ENCODE data around the gene CYP2U1.
"Not testable (repeated sequence)": the region's sequence is repeated elsewhere in the genome, so short reads cannot be mapped to it uniquely, and the experiment has no call there.

CYP2U1 gene

GRCh38 chr4:107900067-107900466 lies 31.3 kb upstream of the CYP2U1 start:
- no peaks in the 10 kb centered on the region for H3K36me3 ChIP-seq (ENCODE audit: control insufficient read depth in 2 of 2, insufficient read depth in 2 of 2, low read length in 2 of 2)
- H3K27me3 ChIP-seq (ENCODE audit: control insufficient read depth in 1 of 2, insufficient read depth in 2 of 2, low read length in 2 of 2), result no peaks in the 10 kb centered on the region
- H3K9me3 ChIP-seq (ENCODE audit: control insufficient read depth in 2 of 2, low read length in 2 of 2), result no peaks in the 10 kb centered on the region
- no peak overlapping the region for H3K9ac ChIP-seq (ENCODE audit: low read length in 2 of 2)
- peak overlapping the region; percentile 46 for H3K27ac ChIP-seq (ENCODE audit: low read length)
- H3K4me3 ChIP-seq (ENCODE audit: low read length in 2 of 2), result no peak overlapping the region
- H3K4me1 ChIP-seq (ENCODE audit: control insufficient read depth, insufficient read depth, low read length), result peaks cover 23% of the 10 kb centered on the region

GRCh38 chr4:107900508-107900907 lies 30.8 kb upstream of the CYP2U1 start:
- peaks cover 22% of the 10 kb centered on the region for H3K4me1 ChIP-seq (ENCODE audit: control insufficient read depth, insufficient read depth, low read length)
- no peaks in the 10 kb centered on the region for H3K36me3 ChIP-seq (ENCODE audit: control insufficient read depth in 2 of 2, insufficient read depth in 2 of 2, low read length in 2 of 2)
- no peaks in the 10 kb centered on the region for H3K9me3 ChIP-seq (ENCODE audit: control insufficient read depth in 2 of 2, low read length in 2 of 2)
- H3K27me3 ChIP-seq (ENCODE audit: control insufficient read depth in 1 of 2, insufficient read depth in 2 of 2, low read length in 2 of 2), result no peaks in the 10 kb centered on the region
- peak overlapping the region; percentile 46 for H3K27ac ChIP-seq (ENCODE audit: low read length)
- peak overlapping the region in 1 of 2 donors; percentile 12 for H3K9ac ChIP-seq (ENCODE audit: low read length in 2 of 2)
- H3K4me3 ChIP-seq (ENCODE audit: low read length in 2 of 2), result no peak overlapping the region

- Histone ChIP-seq H3K4me1 (ENCODE audit: control insufficient read depth, insufficient read depth, low read length) (peaks cover 19% of the 10 kb centered on the region), H3K27ac (ENCODE audit: low read length) (peak overlapping the region; percentile 46)
Measured at GRCh38 chr4:107901213-107901934, 30.0 kb upstream of the CYP2U1 start.

GRCh38 chr4:107902715-107903114 lies 28.6 kb upstream of the CYP2U1 start:
- H3K9ac ChIP-seq (ENCODE audit: low read length in 2 of 2), result no peak overlapping the region
- H3K4me1 ChIP-seq (ENCODE audit: control insufficient read depth, insufficient read depth, low read length), result peaks cover 19% of the 10 kb centered on the region
- H3K4me3 ChIP-seq (ENCODE audit: low read length in 2 of 2), result no peak overlapping the region
- peaks cover 0 to 3% of the 10 kb centered on the region in 2 donors for H3K36me3 ChIP-seq (ENCODE audit: control insufficient read depth in 2 of 2, insufficient read depth in 2 of 2, low read length in 2 of 2)
- H3K27ac ChIP-seq (ENCODE audit: low read length), result no peak overlapping the region
- no peaks in the 10 kb centered on the region for H3K27me3 ChIP-seq (ENCODE audit: control insufficient read depth in 1 of 2, insufficient read depth in 2 of 2, low read length in 2 of 2)
- no peaks in the 10 kb centered on the region for H3K9me3 ChIP-seq (ENCODE audit: control insufficient read depth in 2 of 2, low read length in 2 of 2)

More at GRCh38 chr4:107901213-107901934, 30.0 kb upstream of the CYP2U1 start:
- Histone ChIP-seq H3K9me3 (ENCODE audit: control insufficient read depth in 2 of 2, low read length in 2 of 2) (no peaks in the 10 kb centered on the region), H3K27me3 (ENCODE audit: control insufficient read depth in 1 of 2, insufficient read depth in 2 of 2, low read length in 2 of 2) (no peaks in the 10 kb centered on the region), H3K4me3 (ENCODE audit: low read length in 2 of 2) (no peak overlapping the region), H3K9ac (ENCODE audit: low read length in 2 of 2) (peak overlapping the region in 1 of 2 donors; percentile 12), H3K36me3 (ENCODE audit: control insufficient read depth in 2 of 2, insufficient read depth in 2 of 2, low read length in 2 of 2) (peaks cover 0 to 2% of the 10 kb centered on the region in 2 donors)

GRCh38 chr4:107905082-107905481 lies 26.3 kb upstream of the CYP2U1 start:
- H3K4me1 ChIP-seq (ENCODE audit: control insufficient read depth, insufficient read depth, low read length), result peaks cover 14% of the 10 kb centered on the region
- H3K9ac ChIP-seq (ENCODE audit: low read length in 2 of 2); H3K27me3 ChIP-seq (ENCODE audit: control insufficient read depth in 1 of 2, insufficient read depth in 2 of 2, low read length in 2 of 2); H3K4me3 ChIP-seq (ENCODE audit: low read length in 2 of 2); H3K9me3 ChIP-seq (ENCODE audit: control insufficient read depth in 2 of 2, low read length in 2 of 2); H3K27ac ChIP-seq (ENCODE audit: low read length): not testable (repeated sequence)
- peaks cover 0 to 12% of the 10 kb centered on the region in 2 donors for H3K36me3 ChIP-seq (ENCODE audit: control insufficient read depth in 2 of 2, insufficient read depth in 2 of 2, low read length in 2 of 2)

- H3K27ac ChIP-seq (ENCODE audit: low read length), result no peak overlapping the region
- H3K27me3 ChIP-seq (ENCODE audit: control insufficient read depth in 1 of 2, insufficient read depth in 2 of 2, low read length in 2 of 2), result no peaks in the 10 kb centered on the region
- peaks cover 2% of the 10 kb centered on the region for H3K4me1 ChIP-seq (ENCODE audit: control insufficient read depth, insufficient read depth, low read length)
- H3K9me3 ChIP-seq (ENCODE audit: control insufficient read depth in 2 of 2, low read length in 2 of 2), result no peaks in the 10 kb centered on the region
- no peak overlapping the region for H3K9ac ChIP-seq (ENCODE audit: low read length in 2 of 2)
- no peak overlapping the region for H3K4me3 ChIP-seq (ENCODE audit: low read length in 2 of 2)
- peaks cover 6 to 25% of the 10 kb centered on the region in 2 donors for H3K36me3 ChIP-seq (ENCODE audit: control insufficient read depth in 2 of 2, insufficient read depth in 2 of 2, low read length in 2 of 2)
Measured at GRCh38 chr4:107906458-107907100, 24.8 kb upstream of the CYP2U1 start.

GRCh38 chr4:107908377-107908776 lies 23.0 kb upstream of the CYP2U1 start:
- Histone ChIP-seq H3K9me3 (ENCODE audit: control insufficient read depth in 2 of 2, low read length in 2 of 2) (no peaks in the 10 kb centered on the region), H3K4me3 (ENCODE audit: low read length in 2 of 2) (no peak overlapping the region), H3K4me1 (ENCODE audit: control insufficient read depth, insufficient read depth, low read length) (no peaks in the 10 kb centered on the region), H3K27me3 (ENCODE audit: control insufficient read depth in 1 of 2, insufficient read depth in 2 of 2, low read length in 2 of 2) (no peaks in the 10 kb centered on the region), H3K9ac (ENCODE audit: low read length in 2 of 2) (no peak overlapping the region), H3K27ac (ENCODE audit: low read length) (no peak overlapping the region), H3K36me3 (ENCODE audit: control insufficient read depth in 2 of 2, insufficient read depth in 2 of 2, low read length in 2 of 2) (peaks cover 6 to 25% of the 10 kb centered on the region in 2 donors)

- Histone ChIP-seq H3K27ac (ENCODE audit: low read length) (no peak overlapping the region), H3K27me3 (ENCODE audit: control insufficient read depth in 1 of 2, insufficient read depth in 2 of 2, low read length in 2 of 2) (no peaks in the 10 kb centered on the region), H3K4me1 (ENCODE audit: control insufficient read depth, insufficient read depth, low read length) (no peaks in the 10 kb centered on the region), H3K36me3 (ENCODE audit: control insufficient read depth in 2 of 2, insufficient read depth in 2 of 2, low read length in 2 of 2) (peaks cover 10 to 24% of the 10 kb centered on the region in 2 donors), H3K4me3 (ENCODE audit: low read length in 2 of 2) (no peak overlapping the region), H3K9ac (ENCODE audit: low read length in 2 of 2) (no peak overlapping the region), H3K9me3 (ENCODE audit: control insufficient read depth in 2 of 2, low read length in 2 of 2) (no peaks in the 10 kb centered on the region)
Measured at GRCh38 chr4:107913283-107913899, 18.0 kb upstream of the CYP2U1 start.

- H3K27me3 ChIP-seq (ENCODE audit: control insufficient read depth in 1 of 2, insufficient read depth in 2 of 2, low read length in 2 of 2), result no peaks in the 10 kb centered on the region
- H3K4me3 ChIP-seq (ENCODE audit: low read length in 2 of 2), result no peak overlapping the region
- H3K36me3 ChIP-seq (ENCODE audit: control insufficient read depth in 2 of 2, insufficient read depth in 2 of 2, low read length in 2 of 2), result peaks cover 9 to 15% of the 10 kb centered on the region in 2 donors
- no peaks in the 10 kb centered on the region for H3K4me1 ChIP-seq (ENCODE audit: control insufficient read depth, insufficient read depth, low read length)
- H3K27ac ChIP-seq (ENCODE audit: low read length), result no peak overlapping the region
- no peak overlapping the region for H3K9ac ChIP-seq (ENCODE audit: low read length in 2 of 2)
- no peaks in the 10 kb centered on the region for H3K9me3 ChIP-seq (ENCODE audit: control insufficient read depth in 2 of 2, low read length in 2 of 2)
Measured at GRCh38 chr4:107915220-107915619, 16.1 kb upstream of the CYP2U1 start.

GRCh38 chr4:107916623-107917022 lies 14.7 kb upstream of the CYP2U1 start:
- Histone ChIP-seq H3K4me3 (ENCODE audit: low read length in 2 of 2) (no peak overlapping the region), H3K27me3 (ENCODE audit: control insufficient read depth in 1 of 2, insufficient read depth in 2 of 2, low read length in 2 of 2) (no peaks in the 10 kb centered on the region), H3K36me3 (ENCODE audit: control insufficient read depth in 2 of 2, insufficient read depth in 2 of 2, low read length in 2 of 2) (peaks cover 3 to 4% of the 10 kb centered on the region in 2 donors), H3K27ac (ENCODE audit: low read length) (no peak overlapping the region), H3K9ac (ENCODE audit: low read length in 2 of 2) (no peak overlapping the region), H3K4me1 (ENCODE audit: control insufficient read depth, insufficient read depth, low read length) (no peaks in the 10 kb centered on the region), H3K9me3 (ENCODE audit: control insufficient read depth in 2 of 2, low read length in 2 of 2) (peaks cover 0 to 5% of the 10 kb centered on the region in 2 donors)

Data from stomach smooth muscle (tissue), 2 donors.